ENCODE measurements around the gene EFNA5.

GRCh38 chr5:107367939-107368338, 302.8 kb downstream of the EFNA5 start:
- no peak for TF ChIP-seq EZH2 (IDR thresholded peaks at IDR 0.05; ENCODE audit: low read length)
- TF ChIP-seq, protein P1, sequence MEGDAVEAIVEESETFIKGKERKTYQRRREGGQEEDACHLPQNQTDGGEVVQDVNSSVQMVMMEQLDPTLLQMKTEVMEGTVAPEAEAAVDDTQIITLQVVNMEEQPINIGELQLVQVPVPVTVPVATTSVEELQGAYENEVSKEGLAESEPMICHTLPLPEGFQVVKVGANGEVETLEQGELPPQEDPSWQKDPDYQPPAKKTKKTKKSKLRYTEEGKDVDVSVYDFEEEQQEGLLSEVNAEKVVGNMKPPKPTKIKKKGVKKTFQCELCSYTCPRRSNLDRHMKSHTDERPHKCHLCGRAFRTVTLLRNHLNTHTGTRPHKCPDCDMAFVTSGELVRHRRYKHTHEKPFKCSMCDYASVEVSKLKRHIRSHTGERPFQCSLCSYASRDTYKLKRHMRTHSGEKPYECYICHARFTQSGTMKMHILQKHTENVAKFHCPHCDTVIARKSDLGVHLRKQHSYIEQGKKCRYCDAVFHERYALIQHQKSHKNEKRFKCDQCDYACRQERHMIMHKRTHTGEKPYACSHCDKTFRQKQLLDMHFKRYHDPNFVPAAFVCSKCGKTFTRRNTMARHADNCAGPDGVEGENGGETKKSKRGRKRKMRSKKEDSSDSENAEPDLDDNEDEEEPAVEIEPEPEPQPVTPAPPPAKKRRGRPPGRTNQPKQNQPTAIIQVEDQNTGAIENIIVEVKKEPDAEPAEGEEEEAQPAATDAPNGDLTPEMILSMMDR (optimal IDR thresholded peaks at IDR 0.05 in 1 of 3, IDR thresholded peaks at IDR 0.05 in 1 of 3, conservative IDR thresholded peaks at IDR 0.05 in 1 of 3; ENCODE audit: extremely low read depth in 1 of 3, insufficient read depth in 2 of 3, low read length in 3 of 3), result no peak

Measured in keratinocyte (primary cell).